ENCODE data around the gene RAD51B.

Gene RAD51B

GRCh38 chr14:68145539-68145938 lies 326.0 kb downstream of the RAD51B start:
- DNase-seq (ENCODE audit: low spot score): no peak

DNA sequence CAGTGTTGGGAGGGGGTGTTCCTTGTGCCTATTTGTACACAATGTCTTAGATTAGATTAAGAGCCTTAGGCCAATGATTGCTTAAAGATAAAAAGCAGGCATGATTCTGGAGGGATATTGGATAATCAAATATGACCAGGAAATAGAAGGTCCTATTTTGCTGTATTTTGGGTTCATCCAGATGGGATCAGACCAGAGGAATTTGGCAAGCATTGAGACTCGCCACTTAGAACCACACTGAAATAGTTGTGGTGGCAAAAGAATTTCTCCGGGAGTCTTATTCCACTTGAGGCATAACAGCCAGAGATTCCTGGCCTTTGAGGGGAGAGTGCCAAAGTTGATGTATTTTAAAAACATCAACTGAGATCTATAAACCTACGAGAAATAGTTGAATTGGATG lies 327.2 kb downstream of the RAD51B start:
- DNase-seq (ENCODE audit: low spot score): peak; percentile 77

- DNase-seq (ENCODE audit: low spot score): no peak
Observed at GRCh38 chr14:68147303-68147702, 327.7 kb downstream of the RAD51B start.

- DNase-seq (ENCODE audit: low spot score): no peak
Observed at GRCh38 chr14:68148276-68148675, 328.7 kb downstream of the RAD51B start.

DNA sequence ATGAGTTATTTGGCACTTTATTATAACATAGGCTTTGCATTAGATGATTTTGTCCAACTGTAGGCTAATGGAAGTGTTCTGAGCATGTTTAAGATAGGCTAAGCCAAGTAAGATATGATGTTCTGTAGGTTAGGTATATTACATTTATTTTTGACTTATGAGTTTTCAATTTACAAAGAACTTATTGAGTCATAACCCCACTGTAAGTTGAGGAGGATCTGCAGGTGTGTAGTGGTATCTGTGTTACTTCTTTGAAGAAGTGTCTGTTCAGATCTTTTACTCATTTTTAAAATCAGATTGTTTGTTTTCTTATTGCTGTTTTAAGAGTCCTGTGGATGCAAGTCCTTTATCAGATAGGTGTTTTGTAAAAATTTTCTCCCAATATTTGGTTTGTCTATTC lies 329.2 kb downstream of the RAD51B start:
- DNase-seq (ENCODE audit: low spot score): no peak

- DNase-seq (ENCODE audit: low spot score): no peak
Observed at GRCh38 chr14:68153275-68153674, 333.7 kb downstream of the RAD51B start.

- DNase-seq (ENCODE audit: low spot score): no peak
Observed at GRCh38 chr14:68154275-68154674, 334.7 kb downstream of the RAD51B start.

DNA sequence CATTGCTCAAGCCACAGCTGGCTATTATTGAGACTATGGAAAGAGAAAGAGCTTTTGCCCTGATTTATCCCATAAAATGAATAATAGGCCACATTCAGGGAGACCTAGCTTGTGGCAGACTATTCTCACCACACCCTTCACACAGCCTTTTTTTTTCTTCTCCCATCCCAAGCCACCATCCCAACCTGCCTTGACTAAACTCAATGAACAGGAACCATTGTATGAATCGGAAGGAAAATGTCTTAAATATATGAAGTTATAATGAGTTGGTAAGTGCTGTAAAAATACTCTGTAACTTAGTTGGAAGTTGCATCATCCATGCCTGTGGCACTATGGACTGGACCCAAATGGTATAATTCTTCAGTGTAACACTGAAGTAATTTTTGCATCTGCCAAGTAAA lies 338.4 kb downstream of the RAD51B start:
- no peak for DNase-seq (ENCODE audit: low spot score)

DNA sequence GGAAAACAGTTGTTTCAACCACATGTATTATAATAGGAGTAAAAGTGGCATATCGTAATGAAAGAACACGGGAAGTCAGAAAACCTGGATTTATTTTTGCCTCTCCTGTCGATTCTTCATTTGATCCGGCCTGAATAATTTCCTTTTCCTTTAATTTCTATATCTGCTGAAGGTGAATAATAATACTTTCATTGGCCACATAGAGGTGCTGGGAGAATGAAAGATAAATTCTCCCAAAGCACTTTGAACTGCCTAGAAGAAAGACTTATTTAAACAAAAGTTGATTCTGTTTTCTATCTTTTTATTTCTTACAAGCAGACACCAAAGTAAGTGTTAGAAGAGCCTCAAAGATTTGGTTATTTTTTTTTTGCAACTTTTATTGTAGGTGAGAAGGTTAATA lies 339.1 kb downstream of the RAD51B start:
- DNase-seq (ENCODE audit: low spot score): no peak

- DNase-seq (ENCODE audit: low spot score): no peak
Observed at GRCh38 chr14:68159701-68160633, 340.4 kb downstream of the RAD51B start.

DNA sequence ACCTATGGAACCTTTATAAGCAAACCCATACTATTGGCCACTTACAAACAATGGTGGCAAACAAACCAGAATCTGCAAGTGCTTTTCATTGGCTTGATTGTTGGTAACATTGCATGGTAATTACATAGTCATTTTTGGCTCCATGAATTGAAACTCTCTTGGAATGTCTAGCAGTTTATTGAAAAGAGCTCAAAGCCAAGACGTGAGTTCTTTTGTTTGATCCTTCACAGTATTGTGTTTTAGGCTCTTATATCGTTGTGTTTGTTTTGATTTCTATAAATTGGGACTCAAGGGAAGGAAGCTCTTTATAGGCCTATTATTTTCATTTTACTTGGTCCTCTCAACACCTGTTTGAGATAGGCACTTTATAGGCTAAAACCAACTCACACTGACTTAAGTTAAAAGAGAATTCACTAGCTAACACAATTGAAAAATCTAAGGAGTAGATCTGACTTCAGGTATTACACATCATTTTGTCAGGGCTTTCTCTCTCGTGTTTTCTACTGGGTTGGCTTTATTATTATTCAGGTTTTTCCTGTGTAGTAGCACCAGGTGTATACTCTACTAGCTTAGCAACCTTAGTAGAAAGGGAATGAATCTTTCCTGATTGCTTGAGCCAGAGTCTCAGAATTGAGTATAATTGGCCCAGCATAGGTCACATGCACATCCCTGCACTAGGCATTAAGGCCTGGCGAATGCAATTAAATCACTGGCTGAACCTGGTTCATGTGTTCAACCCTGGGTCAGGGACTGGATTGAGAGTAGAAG lies 341.4 kb downstream of the RAD51B start:
- no peak for DNase-seq (ENCODE audit: low spot score)

GRCh38 chr14:68162887-68163286 lies 343.3 kb downstream of the RAD51B start:
- no peak for DNase-seq (ENCODE audit: low spot score)

GRCh38 chr14:68164711-68165113 lies 345.1 kb downstream of the RAD51B start:
- no peak for DNase-seq (ENCODE audit: low spot score)

DNA sequence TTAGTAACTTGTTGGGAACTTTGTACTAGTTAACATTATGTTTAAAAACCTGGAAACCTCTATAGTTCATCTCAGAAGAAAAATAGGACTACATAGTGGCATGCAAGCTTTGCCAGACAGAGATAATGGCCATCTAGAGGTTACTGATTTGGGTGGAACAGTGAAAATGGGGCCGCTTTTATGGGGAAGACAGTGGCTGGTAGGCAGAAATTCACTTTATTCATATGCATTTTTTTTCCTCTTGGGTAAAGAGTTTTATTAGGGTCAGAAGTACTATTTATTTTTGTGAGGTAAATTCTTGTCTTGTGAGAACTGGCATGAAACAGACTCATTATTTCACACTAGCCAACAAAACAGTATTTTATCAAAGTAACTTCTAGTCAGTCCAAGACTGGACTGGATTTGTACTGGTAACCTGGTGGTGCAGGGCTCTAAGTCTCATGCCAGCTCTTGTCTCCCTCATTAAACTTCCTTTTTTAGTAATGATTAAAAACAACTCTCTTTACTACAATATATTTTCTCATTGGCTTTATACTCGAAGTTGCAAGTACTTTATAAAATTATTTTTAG lies 345.8 kb downstream of the RAD51B start:
- DNase-seq (ENCODE audit: low spot score): no peak

DNA sequence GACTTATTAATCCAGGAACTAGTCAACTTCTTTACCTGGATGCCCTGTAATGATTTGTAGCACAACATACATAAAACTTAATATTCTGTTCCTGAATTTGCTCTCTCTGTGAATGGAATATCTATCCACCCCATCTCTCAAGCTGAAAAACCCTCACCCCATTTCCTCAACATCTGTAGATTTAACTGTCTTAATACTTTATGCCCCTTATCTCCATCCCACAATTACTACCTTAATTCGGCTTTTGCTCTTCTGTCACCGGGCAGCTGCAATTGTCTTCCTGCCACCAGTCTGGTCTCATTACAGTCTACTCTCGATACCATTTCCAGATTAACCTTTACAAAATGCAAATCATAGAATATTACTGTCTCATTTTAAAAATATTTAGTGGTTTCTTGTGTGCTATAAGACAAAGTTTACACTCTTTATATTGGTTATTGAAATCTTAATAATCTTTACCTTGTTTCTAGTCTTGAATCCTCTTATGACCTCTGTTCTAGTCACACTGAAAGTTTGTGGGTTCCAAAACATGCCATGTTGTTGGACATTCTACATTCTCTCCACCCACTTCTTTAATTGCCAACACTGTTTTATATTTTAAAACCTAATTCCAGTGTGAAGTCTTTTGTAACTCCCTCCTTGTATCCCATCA lies 347.3 kb downstream of the RAD51B start:
- DNase-seq (ENCODE audit: low spot score): no peak

- DNase-seq (ENCODE audit: low spot score): no peak
Observed at GRCh38 chr14:68167383-68168087, 348.0 kb downstream of the RAD51B start.

GRCh38 chr14:68168460-68169109 lies 349.0 kb downstream of the RAD51B start:
- no peak for DNase-seq (ENCODE audit: low spot score)

DNA sequence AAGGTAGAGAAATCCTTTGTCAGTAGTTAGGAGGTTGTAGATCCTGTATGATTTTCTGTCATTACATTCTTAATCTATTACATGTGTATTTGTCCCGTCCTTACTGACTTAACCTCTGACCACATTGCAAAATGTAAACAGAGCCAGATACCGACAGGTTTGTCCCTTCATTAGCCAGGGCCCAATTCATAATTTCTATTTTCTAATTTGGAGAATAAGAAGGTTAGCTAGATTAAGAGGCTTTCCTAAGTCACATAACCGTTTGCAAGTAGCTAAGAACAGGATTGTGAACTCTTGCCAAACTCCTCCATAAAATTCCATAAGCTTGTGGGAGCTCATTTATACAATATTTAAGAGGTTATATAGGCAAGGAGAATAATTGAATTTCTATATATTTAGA lies 352.6 kb downstream of the RAD51B start:
- DNase-seq (ENCODE audit: low spot score): no peak

- no peak for DNase-seq (ENCODE audit: low spot score)
Observed at GRCh38 chr14:68172627-68173026, 353.0 kb downstream of the RAD51B start.

GRCh38 chr14:68173227-68173972 lies 353.8 kb downstream of the RAD51B start:
- no peak for DNase-seq (ENCODE audit: low spot score)

Measured in hepatic stellate cell (primary cell).